Ishikawa (cell line): Measurements from ENCODE around the gene SCN4A.

Experiments used
- EP300 ChIP-seq: IDR thresholded peaks from 2 replicates; pipeline ENCODE4 v1.6.1; 2012; ENCODE audit warnings: borderline replicate concordance
- RAD21 ChIP-seq: IDR thresholded peaks from 2 replicates; pipeline ENCODE4 v1.6.1; 2012; ENCODE audit warnings: low read depth
- USF1 ChIP-seq: IDR thresholded peaks from 2 replicates; pipeline ENCODE4 v1.6.1; 2012
- YY1 ChIP-seq: IDR thresholded peaks from 2 replicates; pipeline ENCODE4 v1.6.1; 2012; ENCODE audit warnings: low read depth

GRCh38 chr17:63928172-63928666, 44.5 kb downstream of the SCN4A start:
- no peak for TF ChIP-seq YY1
- TF ChIP-seq RAD21: no peak
- no peak for TF ChIP-seq EP300
- TF ChIP-seq USF1: no peak
